Left renal cortex interstitium (tissue), 4 donors: ENCODE data around the gene ATF1. TPM values are rescaled to one million over a fixed set of nuclear protein-coding genes. Genes with fewer than 3 reads are reported as not detected.
A peak's percentile ranks its signal among the peaks of the same experiment; 100 is the strongest.
"Not testable (repeated sequence)": the region's sequence is repeated elsewhere in the genome, so short reads cannot be mapped to it uniquely, and the experiment has no call there.

ENCODE experiments used
- DNase-seq, 4 donors: peaks; one replicate each; pipeline ENCODE4 v3.0.0-alpha.2; 2013; ENCODE audit warnings: low read depth in 4 of 4, low spot score in 2 of 4, missing footprints in 1 of 4
- polyA plus RNA-seq, 4 donors: library from polyadenylated mRNA; unstranded; fragments of 120-200 nt; gene quantifications; one replicate each; pipeline ENCODE4 v1.2.1, GENCODE V29; 2013; ENCODE audit not compliant: insufficient read length in 4 of 4

Gene ATF1
- polyA plus RNA-seq, 4 donors: 40.5 to 47.8 (median 43.4) TPM

DNA sequence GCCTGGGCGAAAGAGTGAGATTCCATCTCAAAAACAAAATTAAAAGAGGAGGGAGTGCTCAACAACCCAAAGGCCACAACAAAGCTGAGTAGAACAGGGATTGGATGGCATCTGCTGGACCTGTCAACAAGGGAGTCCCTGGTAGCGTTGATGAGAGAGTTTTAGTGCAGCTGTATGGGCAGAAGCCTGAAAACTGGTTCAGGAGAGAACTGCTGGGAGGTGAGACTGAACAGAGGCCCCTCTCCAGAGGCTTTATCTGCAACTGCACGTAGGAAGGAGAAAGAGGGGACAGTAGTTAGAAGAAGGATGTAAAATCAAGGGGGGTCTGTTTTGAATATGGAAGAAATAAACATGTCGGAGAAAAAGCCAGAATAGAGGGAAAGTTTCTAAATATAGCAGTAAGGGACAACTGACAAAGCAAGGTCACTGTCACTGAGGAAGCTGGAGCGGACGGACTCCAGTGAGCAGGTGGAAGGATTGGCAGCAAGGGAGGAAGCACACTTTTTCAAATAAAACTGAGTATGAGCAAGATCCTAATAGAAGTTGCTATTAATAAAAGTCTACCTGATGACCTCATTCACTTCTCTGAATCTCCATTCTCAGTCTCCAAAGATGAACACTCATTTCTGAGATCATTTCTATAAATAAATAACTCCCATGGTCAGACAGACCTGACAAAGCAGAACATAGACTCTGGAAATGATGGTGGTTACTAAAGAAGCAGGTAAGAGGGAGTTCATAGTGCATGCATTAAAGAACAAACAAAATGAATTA, 11.8 kb upstream of the ATF1 start:
- no peak for DNase-seq

DNA sequence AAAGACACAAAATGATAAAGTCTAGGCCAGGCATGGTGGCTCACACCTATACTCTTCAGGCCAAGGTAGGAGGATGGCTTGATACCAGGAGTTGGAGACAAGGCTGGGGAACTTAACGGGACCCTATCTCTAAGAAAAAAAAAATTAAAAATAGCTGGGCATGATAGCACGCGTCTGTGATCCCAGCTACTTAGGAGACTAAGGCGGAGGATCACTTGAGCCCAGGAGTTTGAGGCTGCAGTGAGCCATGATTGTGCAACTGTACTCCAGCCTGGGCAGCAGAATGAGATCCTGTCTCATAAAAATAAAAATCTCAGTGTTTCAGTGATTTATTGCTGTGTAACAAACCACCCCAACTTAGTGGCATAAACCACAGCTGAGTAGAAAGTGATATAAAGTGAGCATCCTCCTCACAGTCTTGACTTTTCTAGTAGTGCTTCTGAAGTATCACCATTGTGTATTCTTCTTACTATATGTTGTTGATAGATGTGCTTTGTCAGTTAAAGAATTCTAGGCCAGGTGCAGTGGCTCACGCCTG, 10.6 kb upstream of the ATF1 start:
- no peak for DNase-seq

DNA sequence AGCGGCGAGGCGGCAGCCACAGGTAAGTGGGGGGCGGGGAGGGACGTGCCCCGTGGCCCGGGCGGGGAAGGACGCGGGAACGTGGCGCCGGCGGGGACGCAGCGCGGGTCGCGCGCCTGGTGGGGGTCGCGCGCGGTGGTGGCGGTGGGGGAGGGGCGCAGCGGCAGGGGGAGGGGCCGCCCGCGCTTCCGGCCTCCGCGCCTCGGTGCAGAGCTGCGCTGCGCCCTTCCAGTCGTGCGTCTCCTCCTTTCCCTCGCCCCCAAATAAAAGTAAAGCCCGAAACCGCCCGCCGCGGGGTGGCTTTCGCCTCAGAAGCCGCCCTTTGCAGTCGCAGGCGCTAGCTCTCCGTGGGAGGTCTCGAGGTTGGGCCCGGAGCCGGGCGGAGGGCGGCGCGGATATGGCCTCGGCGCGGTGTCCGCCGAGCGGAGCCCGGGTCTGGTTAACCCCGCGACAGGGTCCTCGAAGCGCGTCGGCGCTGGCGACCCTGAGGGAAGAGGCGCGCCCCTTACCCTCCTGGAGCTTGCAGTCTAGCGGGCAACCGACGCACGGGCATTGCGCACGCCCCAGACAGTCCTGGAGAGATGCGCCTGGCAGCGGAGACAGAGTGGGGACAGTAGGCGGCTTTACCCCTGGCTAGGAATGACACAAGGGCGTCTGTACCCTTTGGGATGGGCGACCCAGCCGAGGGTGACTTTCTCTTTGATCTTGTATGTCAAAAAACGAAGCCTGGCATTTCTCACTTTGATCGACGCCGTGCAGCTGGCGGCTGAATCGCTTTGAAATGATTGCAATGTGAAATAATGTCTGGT, 589 bp downstream of the ATF1 start:
- DNase-seq: peak; percentile 20 to 45 (median 28)

DNA sequence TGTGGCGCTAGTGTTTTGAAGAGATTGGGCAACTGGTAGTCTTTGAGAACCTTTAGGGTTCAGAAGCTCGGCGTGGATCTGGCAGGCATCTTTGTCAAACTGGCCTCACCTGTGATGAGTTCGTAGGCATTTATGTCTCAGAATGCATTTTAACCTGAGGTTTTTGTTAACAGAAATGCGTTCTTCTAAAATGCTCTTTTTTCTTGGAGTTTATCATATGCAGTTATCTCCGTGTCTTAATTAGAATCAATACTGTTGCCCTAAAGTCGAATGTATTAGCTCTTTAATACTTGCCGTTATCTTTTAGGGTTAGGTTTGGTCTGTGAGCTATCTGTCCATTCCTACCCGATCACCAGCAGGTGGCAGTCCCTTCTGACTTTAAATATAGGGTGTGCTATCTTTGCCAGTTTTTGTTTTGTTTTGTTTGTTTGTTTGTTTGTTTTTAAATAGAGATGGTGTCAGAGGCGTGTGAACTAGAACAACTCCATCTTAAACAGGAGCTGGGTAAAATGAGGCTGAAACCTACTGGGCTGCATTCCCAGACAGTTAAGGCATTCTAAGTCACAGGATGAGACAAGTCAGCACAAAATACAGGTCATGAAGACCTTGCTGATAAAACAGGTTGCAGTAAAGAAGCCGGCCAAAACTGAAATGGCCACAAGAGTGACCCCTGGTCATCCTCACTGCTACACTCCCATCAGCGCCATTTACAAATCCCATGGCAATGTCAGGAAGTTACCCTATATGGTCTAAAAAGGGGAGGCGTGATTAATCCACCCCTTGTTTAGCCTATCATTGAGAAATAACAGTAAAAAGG, 1.4 kb downstream of the ATF1 start:
- DNase-seq: peak; percentile 16 to 44 (median 24)

DNA sequence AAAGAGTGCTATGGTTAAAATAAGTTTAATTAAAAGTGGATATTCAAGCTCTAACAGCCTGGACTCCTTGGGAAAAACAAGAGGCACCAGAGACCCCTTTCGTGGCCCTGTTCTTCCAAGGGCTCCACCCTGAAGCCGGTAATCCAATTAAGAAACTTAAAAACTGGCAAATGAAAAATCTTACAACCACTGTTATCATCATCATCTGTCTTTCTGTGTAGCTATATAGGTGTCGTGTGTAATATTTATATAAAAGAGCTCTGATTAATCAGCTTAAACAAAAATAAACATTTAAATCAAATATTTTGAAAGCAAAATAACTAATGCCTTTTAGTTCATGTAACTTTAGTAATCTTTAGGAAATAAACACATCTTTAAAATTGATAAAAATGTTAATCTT, 4.5 kb downstream of the ATF1 start:
- DNase-seq: no peak

DNA sequence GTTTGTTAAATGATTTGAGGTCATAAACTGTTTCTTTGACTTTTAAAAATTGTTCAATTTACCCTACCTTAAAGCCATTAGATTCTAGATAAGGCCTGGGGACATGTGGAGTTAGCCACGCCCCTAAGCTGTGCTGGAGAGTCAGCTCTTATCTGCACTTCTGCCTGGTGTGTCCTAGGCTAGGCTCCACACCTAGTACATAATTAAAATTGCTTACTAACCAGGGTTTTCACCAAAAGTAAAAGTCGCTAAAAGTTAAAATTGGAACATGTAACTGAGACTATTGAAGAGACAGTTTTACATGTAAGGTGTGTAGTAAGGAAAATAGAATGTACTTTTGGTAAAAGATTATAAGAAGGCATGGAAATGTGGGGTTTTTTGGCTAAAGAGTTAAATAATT, 4.9 kb downstream of the ATF1 start:
- not testable (repeated sequence) for DNase-seq

DNA sequence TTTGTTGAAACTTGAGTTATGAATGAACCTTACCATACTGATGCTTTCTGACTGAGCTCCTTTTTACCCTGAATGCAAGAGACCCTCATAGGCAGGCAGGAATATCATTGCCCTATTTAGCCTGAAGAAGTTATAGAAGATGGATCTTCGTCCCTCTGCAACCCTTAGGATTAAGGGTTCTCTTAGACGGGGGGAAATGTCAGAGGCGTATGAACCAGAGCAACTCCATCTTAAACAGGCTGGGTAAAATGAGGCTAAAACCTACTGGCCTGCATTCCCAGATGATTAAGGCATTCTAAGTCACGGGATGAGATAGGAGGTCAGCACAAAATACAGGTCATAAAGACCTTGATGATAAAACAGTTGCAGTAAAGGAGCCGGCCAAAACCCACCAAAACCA, 7.5 kb downstream of the ATF1 start:
- no peak for DNase-seq

DNA sequence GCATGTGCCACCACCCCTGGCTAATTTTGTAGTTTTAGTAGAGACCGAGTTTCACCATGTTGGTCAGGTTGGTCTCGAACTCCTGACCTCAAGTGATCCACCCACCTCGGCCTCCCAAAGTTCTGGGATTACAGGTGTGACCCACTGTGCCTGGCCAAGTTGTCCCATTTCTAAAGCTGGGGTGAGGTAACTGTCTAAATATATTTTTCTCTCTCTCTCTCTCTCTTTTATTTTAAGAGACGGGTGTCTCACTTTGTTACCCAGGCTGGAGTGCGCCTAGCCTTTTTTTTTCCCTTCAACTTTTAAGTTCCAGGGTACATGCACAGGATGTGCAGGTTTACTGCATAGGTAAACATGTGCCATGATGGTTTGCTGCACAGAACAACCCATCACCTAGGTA, 8.6 kb downstream of the ATF1 start:
- no peak for DNase-seq

DNA sequence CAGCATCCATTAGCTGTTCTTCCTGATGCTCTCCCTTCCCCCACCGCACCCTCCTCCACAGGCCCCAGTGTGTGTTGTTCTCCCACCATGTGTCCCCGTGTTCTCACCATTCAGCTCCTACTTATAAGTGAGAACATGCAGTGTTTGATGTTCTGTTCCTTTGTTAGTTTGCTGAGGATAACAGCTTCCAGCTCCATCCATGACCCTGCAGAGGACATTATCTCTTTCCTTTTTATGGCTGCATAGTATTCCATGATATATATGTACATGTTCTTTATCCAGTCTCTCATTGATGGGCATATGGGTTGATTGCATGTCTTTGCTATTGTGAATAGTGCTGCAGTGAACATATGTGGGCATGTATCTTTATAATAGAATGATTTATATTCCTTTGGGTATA, 9.0 kb downstream of the ATF1 start:
- DNase-seq: no peak

DNA sequence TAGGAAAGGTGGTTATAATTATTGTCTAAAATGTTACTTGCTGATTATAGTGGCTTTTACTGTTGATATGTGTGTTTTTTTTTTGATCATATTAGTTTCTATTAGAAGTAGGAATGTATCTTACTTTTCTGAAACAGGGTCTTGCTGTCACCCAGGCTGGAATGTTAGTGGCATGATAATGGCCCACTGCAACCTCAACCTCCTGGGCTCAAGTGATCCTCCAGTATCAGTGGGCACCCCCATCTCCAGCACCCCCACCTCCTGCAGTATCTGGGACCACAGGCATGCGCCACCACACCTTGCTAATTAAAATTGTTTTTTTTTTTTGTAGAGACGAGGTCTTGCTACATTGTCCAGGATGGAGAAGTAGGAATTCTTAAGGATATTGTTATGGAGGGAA, 11.3 kb downstream of the ATF1 start:
- no peak for DNase-seq

DNA sequence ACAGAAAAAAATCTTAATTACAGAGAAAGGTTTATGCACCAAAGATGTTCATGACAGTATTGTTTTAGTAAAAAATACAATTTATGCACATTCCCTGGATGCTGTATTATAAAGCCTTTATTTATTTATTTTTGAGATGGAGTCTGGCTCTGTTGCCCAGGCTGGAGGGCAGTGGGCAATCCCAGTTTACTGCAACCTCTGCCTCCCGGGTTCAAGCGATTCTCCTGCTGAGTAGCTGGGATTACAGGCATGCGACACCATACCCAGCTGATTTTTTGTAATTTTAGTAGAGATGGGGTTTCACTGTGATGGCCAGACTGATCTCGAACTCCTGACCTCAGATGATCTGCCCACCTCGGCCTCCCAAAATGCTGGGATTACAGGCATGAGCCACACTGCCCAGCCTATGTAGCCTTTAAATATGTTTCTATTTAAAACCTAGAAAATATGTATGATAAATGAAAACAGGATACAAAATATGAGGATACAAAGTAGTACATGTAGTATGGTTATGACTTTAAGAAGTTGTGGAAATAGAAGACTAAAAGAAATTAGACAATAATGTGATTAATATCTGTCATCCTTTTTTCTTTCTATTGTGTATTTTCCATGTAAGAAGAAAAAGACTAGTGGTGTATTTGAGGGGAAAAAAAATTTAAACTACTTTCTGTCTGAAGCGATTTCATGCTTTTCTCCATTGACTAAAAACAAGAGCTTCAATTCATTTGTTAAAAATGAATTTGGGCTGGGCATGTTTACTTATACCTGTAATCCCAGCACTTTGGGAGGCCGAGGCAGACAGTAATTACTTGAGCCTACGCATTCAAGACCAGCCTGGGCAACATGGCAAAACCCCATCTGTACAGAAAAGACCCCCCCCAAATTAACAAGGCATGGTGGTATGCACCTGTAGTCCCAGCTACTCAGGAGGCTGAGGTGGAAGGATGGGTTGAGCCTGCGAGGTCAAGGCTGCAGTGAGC, 13.1 kb downstream of the ATF1 start:
- DNase-seq: no peak

DNA sequence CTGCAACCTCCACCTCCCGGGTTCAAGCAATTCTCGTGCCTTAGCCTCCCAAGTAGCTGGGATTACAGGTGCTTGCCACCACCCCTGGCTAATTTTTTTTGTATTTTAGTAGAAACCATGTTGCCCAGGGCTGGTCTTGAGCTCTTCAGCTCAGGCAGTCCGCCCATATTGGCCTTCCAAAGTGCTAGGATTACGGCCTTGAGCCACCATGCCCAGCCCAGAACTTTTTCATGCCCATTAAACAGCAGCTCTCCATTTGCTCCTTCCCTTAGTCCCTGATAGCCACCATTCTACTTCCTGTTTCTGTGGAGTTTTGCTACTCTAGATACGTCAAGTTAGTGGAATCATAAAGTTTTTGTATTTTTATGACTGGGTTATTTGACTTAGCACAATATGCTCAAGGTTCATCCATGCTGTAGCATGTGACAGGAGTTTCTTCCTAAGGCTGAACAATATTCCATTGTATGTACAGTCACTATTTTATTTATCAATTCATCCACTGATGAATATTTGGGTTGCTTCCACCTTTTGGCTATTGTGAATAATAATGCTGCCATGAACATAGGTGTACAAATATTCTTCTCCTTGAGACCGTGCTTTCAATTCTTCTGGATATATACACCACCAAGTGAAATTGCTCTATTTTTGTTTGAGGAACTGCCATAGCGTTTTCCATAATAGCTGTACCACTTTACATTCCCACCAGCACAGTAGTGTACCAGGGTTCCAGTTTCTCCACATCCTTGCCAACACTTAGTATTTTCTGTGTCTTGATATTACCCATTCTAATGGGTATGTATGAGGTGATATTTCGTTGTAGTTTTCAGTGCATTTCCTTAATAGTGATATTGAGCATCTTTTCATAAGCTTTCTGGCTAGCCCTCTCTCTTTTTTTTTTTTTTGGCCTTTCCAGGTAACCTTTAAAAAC, 15.0 kb downstream of the ATF1 start:
- DNase-seq: no peak

DNA sequence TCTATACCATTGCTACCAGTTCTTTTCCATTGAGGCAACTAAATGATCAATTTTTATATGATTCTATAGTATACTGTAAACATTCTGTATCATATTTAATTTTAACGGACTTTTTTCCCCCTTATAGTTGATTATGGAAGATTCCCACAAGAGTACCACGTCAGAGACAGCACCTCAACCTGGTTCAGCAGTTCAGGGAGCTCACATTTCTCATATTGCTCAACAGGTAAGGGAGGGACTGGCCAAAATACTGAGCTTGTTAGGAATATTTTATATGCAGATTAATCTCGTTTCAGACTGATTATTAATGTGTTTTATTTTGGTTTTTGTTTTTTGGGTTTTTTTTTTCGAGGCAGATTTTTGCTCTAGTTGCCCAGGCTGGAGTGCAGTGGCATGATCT, 16.1 kb downstream of the ATF1 start:
- DNase-seq: no peak

DNA sequence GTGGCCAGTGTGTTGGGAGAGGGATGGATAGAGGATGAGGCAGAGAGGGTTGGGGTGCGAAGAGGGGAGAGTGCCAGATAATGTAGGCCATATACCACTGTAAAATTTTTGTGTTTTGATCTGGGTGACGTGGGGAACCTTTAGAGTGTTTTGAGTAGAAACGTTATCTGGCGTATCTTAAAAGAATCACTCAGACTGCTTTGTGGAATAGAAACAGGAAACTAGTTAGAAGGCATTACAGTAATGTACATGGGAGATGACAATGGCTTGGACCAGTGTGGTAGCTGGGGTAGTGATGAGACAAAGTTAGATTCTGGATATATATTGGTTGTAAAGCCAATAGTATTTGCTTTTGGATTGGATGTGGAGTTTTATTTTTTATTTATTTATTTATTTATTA, 20.6 kb downstream of the ATF1 start:
- no peak for DNase-seq

DNA sequence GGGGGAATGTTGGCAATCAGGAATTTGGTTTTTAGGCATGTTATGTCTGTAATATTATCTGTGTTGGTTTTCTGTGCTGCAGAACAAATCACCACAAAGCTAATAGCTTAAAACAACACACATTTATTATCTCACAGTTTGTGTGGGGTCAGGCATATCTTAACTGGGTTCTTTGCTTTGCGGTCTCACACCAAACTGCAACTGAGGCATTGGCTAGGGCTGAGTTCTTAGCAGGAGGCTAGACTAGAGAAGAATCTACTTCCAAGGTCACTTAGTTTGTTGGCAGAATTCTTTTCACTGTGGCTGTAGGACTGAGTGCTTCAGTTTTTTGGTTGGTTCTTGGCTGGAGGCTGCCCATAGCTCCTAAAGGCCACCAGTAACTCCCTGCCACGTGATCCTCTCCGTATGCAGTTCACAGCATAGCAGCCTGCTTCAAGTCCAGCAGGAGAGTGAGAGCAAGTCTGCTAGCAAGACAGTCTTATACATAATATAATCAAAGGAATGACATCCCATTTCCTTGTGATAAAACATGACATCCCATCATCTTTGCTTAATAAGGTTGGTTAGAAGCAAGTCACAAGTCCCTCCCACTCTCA, 21.6 kb downstream of the ATF1 start:
- DNase-seq: no peak

DNA sequence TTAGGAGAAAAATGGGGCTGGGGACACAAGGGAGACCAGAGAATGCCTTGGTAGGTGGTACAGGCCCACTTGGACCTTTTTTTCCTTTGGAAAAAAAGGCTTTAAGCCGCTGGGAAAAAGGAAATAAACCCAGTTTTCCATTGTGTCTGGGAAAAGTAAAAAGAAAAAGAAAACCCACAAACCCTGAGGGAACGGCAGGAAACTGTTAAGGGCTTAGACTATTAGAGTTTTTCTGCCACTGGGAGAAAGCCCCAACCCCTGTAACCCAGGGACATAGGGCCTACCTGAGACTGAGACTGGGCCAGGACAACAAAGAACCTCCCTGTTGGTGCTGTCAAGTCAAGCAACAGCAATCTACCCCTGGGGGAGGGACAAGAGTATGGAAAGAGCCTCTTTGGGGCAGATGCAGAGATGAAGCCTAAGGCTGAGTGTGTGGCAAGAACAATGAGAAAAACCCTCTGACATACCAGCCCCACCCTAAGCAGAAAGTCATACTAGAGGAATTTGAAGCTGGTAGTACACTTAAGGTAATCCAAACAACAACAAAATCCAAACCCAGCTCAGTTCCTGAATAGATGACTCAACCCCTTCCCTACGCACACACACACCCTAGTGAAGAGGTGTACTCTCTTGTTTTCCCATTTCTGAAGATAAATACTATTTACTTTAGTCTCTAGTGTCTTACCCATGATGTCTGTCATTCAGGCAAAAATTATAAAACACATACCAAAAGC, 22.8 kb downstream of the ATF1 start:
- DNase-seq: no peak

DNA sequence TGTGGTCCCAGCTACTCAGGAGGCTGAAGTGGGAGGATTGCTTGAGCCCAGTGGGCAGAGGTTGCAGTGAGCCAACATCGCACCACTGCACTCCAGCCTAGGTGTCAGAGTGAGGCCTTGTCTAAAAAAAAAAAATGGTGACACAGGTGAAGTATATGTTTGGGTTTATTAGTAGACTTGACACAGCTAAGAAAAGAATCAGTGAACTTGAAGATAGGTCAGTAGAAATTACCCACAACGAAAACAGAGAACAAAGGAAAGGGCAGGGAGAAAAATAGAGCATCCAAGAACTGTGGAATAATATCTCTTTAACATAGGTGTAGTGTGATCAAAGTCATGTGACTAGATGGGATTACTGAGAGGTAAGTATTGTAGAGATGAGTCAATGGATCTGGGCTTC, 23.7 kb downstream of the ATF1 start:
- DNase-seq: no peak

DNA sequence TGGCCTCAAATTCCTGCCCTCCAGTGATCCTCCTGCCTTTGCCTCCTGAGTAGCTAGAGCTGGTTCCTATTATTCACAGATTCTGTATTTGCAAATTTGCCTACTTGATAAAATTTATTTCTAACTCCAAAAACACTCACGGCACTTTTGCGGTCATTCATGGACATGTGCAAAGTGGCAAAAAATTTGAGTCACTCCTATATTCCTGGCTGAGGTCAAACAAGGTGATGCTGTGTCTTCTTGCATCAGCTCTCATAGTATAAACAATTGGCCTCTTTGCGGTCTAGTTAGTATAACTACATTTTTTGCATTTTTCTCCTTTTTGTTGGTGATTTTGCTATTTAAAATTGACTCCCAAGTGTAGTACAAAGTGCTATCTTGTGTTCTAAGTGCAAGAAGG, 24.7 kb downstream of the ATF1 start:
- DNase-seq: no peak
